Sigmoid colon (tissue), 7 donors: ENCODE data around the gene FMNL2. TPM values are rescaled to one million over a fixed set of nuclear protein-coding genes. Genes with fewer than 3 reads are reported as not detected.

Experiments
- DNase-seq: peaks from one replicate; pipeline ENCODE4 v3.0.0-alpha.2; 2019
- H3K27ac ChIP-seq, 4 donors: fragments of 200-600 bp; sonication (generic); one replicate each; pipeline ENCODE4 v1.5.1; 2016 to 2019; ENCODE audit warnings: mild to moderate bottlenecking in 1 of 4
- H3K27me3 ChIP-seq, 3 donors: fragments of 200-600 bp; sonication (generic); one replicate each; pipeline ENCODE4 v1.5.1; 2019; ENCODE audit warnings: mild to moderate bottlenecking in 1 of 3
- H3K36me3 ChIP-seq, 4 donors: fragments of 200-600 bp; sonication (generic); one replicate each; pipeline ENCODE4 v1.5.1; 2016 to 2019
- H3K4me1 ChIP-seq, 4 donors: fragments of 200-600 bp; sonication (generic); one replicate each; pipeline ENCODE4 v1.5.1; 2017 to 2019
- H3K4me3 ChIP-seq, 4 donors: fragments of 200-600 bp; sonication (generic); one replicate each; pipeline ENCODE4 v1.5.1; 2017 to 2019; ENCODE audit warnings: mild to moderate bottlenecking in 2 of 4, moderate library complexity in 1 of 4
- H3K9me3 ChIP-seq, 4 donors: fragments of 200-600 bp in 3 of 4; sonication (generic) in 3 of 4; one replicate each; pipeline versions ENCODE4 v1.5.1 to v1.6.1; 2013 to 2019
- CTCF ChIP-seq, 4 experiments: fragments of 450-650 bp in 3 of 4; fragments of 200-600 bp in 1 of 4; IDR thresholded peaks; one replicate each; pipeline ENCODE4 v1.5.1; 2016 to 2019; ENCODE audit warnings: antibody characterized with exemption in 4 of 4, mild to moderate bottlenecking in 3 of 4, moderate library complexity in 2 of 4
- EP300 ChIP-seq, 4 donors: sonication (generic); formaldehyde crosslinking; IDR thresholded peaks; one replicate each; pipeline ENCODE4 v1.6.1; 2017; ENCODE audit warnings: antibody characterized with exemption in 4 of 4
- POLR2A ChIP-seq, 2 donors: fragments of 450-650 bp; IDR thresholded peaks; one replicate each; pipeline ENCODE4 v1.6.1; 2016; ENCODE audit warnings: antibody characterized with exemption in 2 of 2, mild to moderate bottlenecking in 2 of 2, moderate library complexity in 2 of 2
- POLR2AphosphoS5 ChIP-seq, 4 donors: sonication (generic); formaldehyde crosslinking; IDR thresholded peaks; one replicate each; pipeline ENCODE4 v1.6.1; 2017; ENCODE audit warnings: antibody characterized with exemption in 4 of 4
- WGBS, 2 donors: extraction: QIAGEN DNeasy Blood & Tissue Kit; methylation state at CpG; one replicate each; pipeline ENCODE4 v1.1.7; 2013; 5-methylcytosine and 5-hydroxymethylcytosine counted together
- intact Hi-C: fragments of 100-400 bp; cut with DNase I; formaldehyde crosslinking; loops from one replicate; pipeline ENCODE4 v1.15.1; 2023
- polyA plus RNA-seq, 3 donors: library from polyadenylated mRNA; stranded (reverse); fragments of 200-250 nt; gene quantifications; one replicate each; pipeline ENCODE4 v1.2.3, GENCODE V29; 2013
- total RNA-seq, 4 donors: library from RNA; depleted of rRNA; stranded (reverse); fragments of >200 nt; gene quantifications; one replicate each; pipeline ENCODE4 v1.1.0, GENCODE V29; 2016
- donor health status: healthy with polysubstance abuse.
- donor health status: Bipolar disorder and iron deficiency.
- donor health status: healthy.

The FMNL2 gene
- total and polyA plus RNA-seq, 7 donors, result 9.4 to 30.5 (median 17.8) TPM

- H3K27me3 ChIP-seq, result no peaks in the 10 kb centered on the region
- no peak for DNase-seq
- peaks cover 0 to 43% (median 24%) of the 10 kb centered on the region in 4 donors for H3K4me1 ChIP-seq
- no peaks in the 10 kb centered on the region for H3K36me3 ChIP-seq
- no peak for TF ChIP-seq POLR2AphosphoS5 (IDR thresholded peaks at IDR 0.05)
- H3K4me3 ChIP-seq, result peak overlapping the region; percentile 74 to 98 (median 90)
- WGBS, 2 donors, result 1% methylated on average over 35 of the region's 35 CpGs
- no peaks in the 10 kb centered on the region for H3K9me3 ChIP-seq
- intact Hi-C loops, result loop anchor here (1.0 to 10.0 kb wide), 7 partner anchors 113 to 382 kb away; partner anchors contain the start of gene PRPF40A
- peak overlapping the region; percentile 83 to 88 (median 86) for H3K27ac ChIP-seq
These were observed 748 bp downstream of the FMNL2 start for GRCh38 chr2:152335726-152336118.

- Histone ChIP-seq H3K27me3 (no peaks in the 10 kb centered on the region), H3K36me3 (no peaks in the 10 kb centered on the region), H3K27ac (peak overlapping the region; percentile 83 to 88 (median 86)), H3K4me3 (peak overlapping the region; percentile 74 to 98 (median 90)), H3K4me1 (peaks cover 0 to 46% (median 24%) of the 10 kb centered on the region in 4 donors), H3K9me3 (no peaks in the 10 kb centered on the region)
- intact Hi-C loops, result loop anchor here (5.0 to 10.0 kb wide), 5 partner anchors 114 to 301 kb away; no protein-coding TSS in a partner anchor
- TF ChIP-seq CTCF (IDR thresholded peaks at IDR 0.05) (no peak), EP300 (IDR thresholded peaks at IDR 0.05) (no peak), POLR2AphosphoS5 (IDR thresholded peaks at IDR 0.05) (peak in 1 of 4 donors; percentile 37)
- peak; percentile 84 for DNase-seq
- 2 to 4% methylated on average over 42 of the region's 42 CpGs for WGBS, 2 donors
These were observed 1.3 kb downstream of the FMNL2 start for GRCh38 chr2:152336119-152336853.

GRCh38 chr2:152336854-152337510, 2.0 kb downstream of the FMNL2 start:
- intact Hi-C loops, result loop anchor here (5.0 to 10.0 kb wide), 5 partner anchors 115 to 300 kb away; no protein-coding TSS in a partner anchor
- TF ChIP-seq POLR2AphosphoS5 (IDR thresholded peaks at IDR 0.05) (peak in 3 of 4 donors; percentile 42 to 58 (median 50)), EP300 (IDR thresholded peaks at IDR 0.05) (no peak)
- Histone ChIP-seq H3K27me3 (no peaks in the 10 kb centered on the region), H3K36me3 (no peaks in the 10 kb centered on the region), H3K4me3 (peak overlapping the region; percentile 74 to 98 (median 90)), H3K9me3 (no peaks in the 10 kb centered on the region), H3K27ac (peak overlapping the region; percentile 83 to 88 (median 86)), H3K4me1 (peaks cover 0 to 46% (median 24%) of the 10 kb centered on the region in 4 donors)
- peak; percentile 89 for DNase-seq
- WGBS, 2 donors, result 11 to 42% methylated on average over 12 of the region's 12 CpGs

GRCh38 chr2:152337511-152337903, 2.5 kb downstream of the FMNL2 start:
- Histone ChIP-seq H3K27me3 (no peaks in the 10 kb centered on the region), H3K4me1 (peaks cover 0 to 46% (median 24%) of the 10 kb centered on the region in 4 donors), H3K4me3 (peak overlapping the region in 1 of 4 donors; percentile 98), H3K9me3 (no peaks in the 10 kb centered on the region), H3K27ac (peak overlapping the region in 2 of 4 donors; percentile 87 to 88), H3K36me3 (no peaks in the 10 kb centered on the region)
- no peak for DNase-seq
- TF ChIP-seq POLR2A (IDR thresholded peaks at IDR 0.05) (no peak), CTCF (IDR thresholded peaks at IDR 0.05) (no peak), POLR2AphosphoS5 (IDR thresholded peaks at IDR 0.05) (no peak), EP300 (IDR thresholded peaks at IDR 0.05) (no peak)
- WGBS, 2 donors, result 47 to 49% methylated on average over 2 of the region's 2 CpGs
- intact Hi-C loops, result loop anchor here (5.0 to 10.0 kb wide), 5 partner anchors 115 to 300 kb away; no protein-coding TSS in a partner anchor

GRCh38 chr2:152339556-152340286, 4.7 kb downstream of the FMNL2 start:
- peaks cover 0 to 13% (median 0%) of the 10 kb centered on the region in 4 donors for H3K36me3 ChIP-seq
- no peak for TF ChIP-seq CTCF (IDR thresholded peaks at IDR 0.05)
- no peak for TF ChIP-seq POLR2A (IDR thresholded peaks at IDR 0.05)
- TF ChIP-seq EP300 (IDR thresholded peaks at IDR 0.05), result no peak
- TF ChIP-seq POLR2AphosphoS5 (IDR thresholded peaks at IDR 0.05), result no peak
- H3K4me1 ChIP-seq, result peaks cover 0 to 39% (median 17%) of the 10 kb centered on the region in 4 donors
- no peaks in the 10 kb centered on the region for H3K27me3 ChIP-seq
- H3K9me3 ChIP-seq, result no peaks in the 10 kb centered on the region
- DNase-seq, result no peak
- H3K4me3 ChIP-seq, result no peak overlapping the region
- intact Hi-C loops, result loop anchor here (5.0 to 10.0 kb wide), 5 partner anchors 117 to 298 kb away; no protein-coding TSS in a partner anchor
- H3K27ac ChIP-seq, result no peak overlapping the region
- 76 to 93% methylated on average over 2 of the region's 2 CpGs for WGBS, 2 donors
